ENCODE measurements around the gene MRPL9. TPM values are rescaled to one million over a fixed set of nuclear protein-coding genes. Genes with fewer than 3 reads are reported as not detected.

MRPL9 gene
- total RNA-seq, 4 donors from 2014 or later = 31.3 to 92.4 (median 40.1) TPM

DNA sequence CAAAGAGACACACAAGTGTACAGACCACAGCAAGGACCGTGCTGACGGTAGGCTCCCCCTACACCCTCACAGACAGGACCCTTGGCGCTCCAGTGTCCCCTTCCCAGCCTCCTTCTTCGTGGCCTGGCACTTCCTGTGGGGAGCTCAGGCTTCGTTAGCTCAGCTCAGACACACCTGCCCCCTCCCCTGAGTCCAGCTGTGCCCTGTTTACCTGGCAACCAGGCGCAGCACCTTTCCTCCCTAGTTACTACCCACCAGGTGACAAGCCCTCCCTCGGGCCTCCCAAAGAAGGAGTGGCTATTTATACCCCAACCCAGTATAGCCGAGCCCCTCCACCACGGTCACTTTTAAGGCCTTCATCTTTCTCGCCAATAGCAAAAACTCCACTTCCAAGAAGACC, 51.3 kb downstream of the MRPL9 start:
- no peak for TF ChIP-seq POLR2A (IDR thresholded peaks at IDR 0.05)
- TF ChIP-seq, protein P1, sequence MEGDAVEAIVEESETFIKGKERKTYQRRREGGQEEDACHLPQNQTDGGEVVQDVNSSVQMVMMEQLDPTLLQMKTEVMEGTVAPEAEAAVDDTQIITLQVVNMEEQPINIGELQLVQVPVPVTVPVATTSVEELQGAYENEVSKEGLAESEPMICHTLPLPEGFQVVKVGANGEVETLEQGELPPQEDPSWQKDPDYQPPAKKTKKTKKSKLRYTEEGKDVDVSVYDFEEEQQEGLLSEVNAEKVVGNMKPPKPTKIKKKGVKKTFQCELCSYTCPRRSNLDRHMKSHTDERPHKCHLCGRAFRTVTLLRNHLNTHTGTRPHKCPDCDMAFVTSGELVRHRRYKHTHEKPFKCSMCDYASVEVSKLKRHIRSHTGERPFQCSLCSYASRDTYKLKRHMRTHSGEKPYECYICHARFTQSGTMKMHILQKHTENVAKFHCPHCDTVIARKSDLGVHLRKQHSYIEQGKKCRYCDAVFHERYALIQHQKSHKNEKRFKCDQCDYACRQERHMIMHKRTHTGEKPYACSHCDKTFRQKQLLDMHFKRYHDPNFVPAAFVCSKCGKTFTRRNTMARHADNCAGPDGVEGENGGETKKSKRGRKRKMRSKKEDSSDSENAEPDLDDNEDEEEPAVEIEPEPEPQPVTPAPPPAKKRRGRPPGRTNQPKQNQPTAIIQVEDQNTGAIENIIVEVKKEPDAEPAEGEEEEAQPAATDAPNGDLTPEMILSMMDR (IDR thresholded peaks at IDR 0.05) = no peak

DNA sequence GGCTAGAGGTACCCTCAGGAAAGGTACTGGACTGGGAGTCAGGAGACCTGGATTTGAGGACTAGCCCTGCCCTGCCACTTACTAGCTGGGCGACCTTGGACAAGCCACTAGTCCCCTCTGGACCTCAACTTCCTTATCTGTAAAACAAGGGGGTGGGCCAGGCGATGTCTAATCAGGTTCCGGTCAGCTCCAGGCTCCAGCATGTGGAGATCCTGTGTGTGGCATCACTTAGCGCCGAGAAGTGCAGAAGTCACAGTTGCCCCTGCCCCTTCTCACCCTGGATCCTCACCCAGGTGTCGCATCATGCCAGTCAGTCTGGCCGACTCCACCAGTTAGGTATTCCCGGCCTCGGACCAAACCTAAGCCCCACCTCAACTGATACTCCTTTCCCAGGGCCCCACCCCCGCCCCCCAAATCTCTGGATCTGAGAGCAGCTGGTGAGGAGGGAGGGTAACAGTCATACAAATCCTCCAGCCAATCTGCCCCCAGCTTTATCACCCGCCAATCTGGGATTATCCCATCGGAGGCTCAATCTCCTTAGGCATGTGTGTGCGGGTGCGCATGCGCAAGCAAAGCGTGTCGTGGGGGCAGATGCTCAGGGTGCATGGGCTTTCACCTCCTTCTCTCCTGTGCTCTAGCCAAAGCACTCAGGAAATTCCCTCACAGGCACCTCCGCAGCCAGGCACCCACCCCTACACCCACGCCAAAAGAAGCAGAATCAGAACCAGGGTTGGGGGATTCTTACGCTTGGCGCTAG, 52.1 kb downstream of the MRPL9 start:
- H3K27me3 ChIP-seq = peaks cover 0 to under 1% of the 10 kb centered on the region in 2 donors
- no peak overlapping the region for H3K4me3 ChIP-seq
- no peak for DNase-seq
- TF ChIP-seq, protein P1 (IDR thresholded peaks at IDR 0.05) = no peak
- TF ChIP-seq POLR2A (IDR thresholded peaks at IDR 0.05) = no peak
- H3K9me3 ChIP-seq = no peaks in the 10 kb centered on the region
- H3K36me3 ChIP-seq = no peaks in the 10 kb centered on the region
- peaks cover 0 to 17% (median 0%) of the 10 kb centered on the region in 4 donors for H3K4me1 ChIP-seq
- no peak overlapping the region for H3K27ac ChIP-seq

More for the DNA sequence above, 51.3 kb downstream of the MRPL9 start:
- no peak for DNase-seq
- no peaks in the 10 kb centered on the region for H3K9me3 ChIP-seq
- no peak overlapping the region for H3K4me3 ChIP-seq
- no peaks in the 10 kb centered on the region for H3K36me3 ChIP-seq
- H3K27ac ChIP-seq = no peak overlapping the region
- H3K4me1 ChIP-seq = peaks cover 0 to 24% (median 0%) of the 10 kb centered on the region in 4 donors
- H3K27me3 ChIP-seq = peaks cover 0 to 8% of the 10 kb centered on the region in 2 donors

DNA sequence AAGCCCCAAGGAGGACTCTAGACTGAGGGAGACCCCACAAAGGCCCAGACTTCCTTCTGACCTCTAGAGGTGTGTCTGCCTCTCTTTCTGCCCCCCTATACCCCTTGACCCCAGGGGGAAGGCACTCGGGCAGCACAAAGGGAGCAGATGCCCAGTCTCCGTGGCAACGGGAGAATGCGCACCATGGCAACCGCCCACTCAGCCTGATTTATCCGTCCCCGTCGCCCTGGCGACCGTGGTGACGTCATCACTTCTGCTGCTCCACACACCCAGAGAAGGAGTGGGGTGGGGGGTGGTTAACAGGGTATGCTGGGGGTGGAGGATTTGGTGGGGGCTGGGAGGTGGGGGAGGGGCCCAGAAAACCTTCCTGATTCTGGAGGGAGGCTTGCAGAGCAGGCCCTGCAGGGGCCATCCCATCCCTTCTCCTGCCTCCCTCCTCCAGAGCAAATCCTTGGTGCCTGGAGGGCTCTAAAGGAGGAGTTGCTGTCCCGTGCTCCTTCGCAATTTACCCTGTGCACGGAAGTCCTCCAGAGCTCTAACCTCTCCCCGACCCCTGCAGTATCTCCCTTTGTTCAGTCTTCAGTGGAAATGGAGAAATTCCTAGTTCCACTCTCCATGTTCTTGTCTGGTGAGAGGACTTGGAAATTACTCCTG, 53.0 kb downstream of the MRPL9 start:
- Histone ChIP-seq H3K27ac (no peak overlapping the region), H3K36me3 (no peaks in the 10 kb centered on the region), H3K4me1 (peaks cover 0 to 16% (median 0%) of the 10 kb centered on the region in 4 donors), H3K4me3 (no peak overlapping the region), H3K27me3 (no peaks in the 10 kb centered on the region), H3K9me3 (no peaks in the 10 kb centered on the region)
- TF ChIP-seq POLR2A (IDR thresholded peaks at IDR 0.05) = no peak
- TF ChIP-seq, protein P1 (IDR thresholded peaks at IDR 0.05) = no peak
- no peak for DNase-seq

Small RNA genes lying within 50 kb of the gene (small RNA-seq; reads per million reads assigned to genes)
- 0 reads per million in 2 donors for gene RNU6-662P

Other genes with a start within 250 kb of the MRPL9 start
- gene TUFT1, start 223.2 kb downstream of the MRPL9 start, total RNA-seq = 10 to 100 TPM; 12.4 to 23.4 (median 19.3) TPM
- 10 to 100 TPM; 24.0 to 50.3 (median 35.1) TPM for gene SNX27, start 151.4 kb downstream of the MRPL9 start, total RNA-seq
- gene CELF3, start 46.7 kb downstream of the MRPL9 start, total RNA-seq = 1 to 10 TPM; 2.5 to 7.7 (median 6.1) TPM
- gene RIIAD1, start 42.0 kb downstream of the MRPL9 start, total RNA-seq = not detected
- gene TDRKH, start 27.0 kb upstream of the MRPL9 start, total RNA-seq = 1 to 10 TPM; 1.2 to 5.0 (median 3.6) TPM
- gene LINGO4, start 41.9 kb upstream of the MRPL9 start, total RNA-seq = 1 to 10 TPM in 3 of 4 donors, not detected in 1; 1.0 to 1.3 (median 1.1) TPM
- 10 to 100 TPM; 10.7 to 70.1 (median 46.0) TPM for gene RORC, start 68.3 kb upstream of the MRPL9 start, total RNA-seq
- gene C2CD4D, start 76.3 kb upstream of the MRPL9 start, total RNA-seq = under 1 TPM in 1 of 4 donors, not detected in 3; 0.54 TPM
- not detected for gene THEM5, start 90.2 kb upstream of the MRPL9 start, total RNA-seq
- 10 to 100 TPM in 3 of 4 donors, 1 to 10 TPM in 1; 9.1 to 45.2 (median 14.6) TPM for gene THEM4, start 146.0 kb upstream of the MRPL9 start, total RNA-seq
- 100 to 1,000 TPM in 3 of 4 donors, 10 to 100 TPM in 1; 90.0 to 223 (median 154) TPM for gene S100A10, start 230.4 kb upstream of the MRPL9 start, total RNA-seq